Lung (tissue), 12 donors: Measurements from ENCODE around the gene CDCA4. TPM values are rescaled to one million over a fixed set of nuclear protein-coding genes. Genes with fewer than 3 reads are reported as not detected.

Experiments used
- ATAC-seq: fragments of 200-7000 bp; cut with Tn5 transposase; one replicate; pipeline ENCODE4 v1.9.1; 2020; ENCODE audit warnings: moderate number of reproducible peaks; ENCODE audit not compliant: insufficient read depth, low FRiP score
- DNase-seq, 3 donors: peaks; one replicate each; pipeline ENCODE4 v3.0.0-alpha.2; 2013 to 2017
- H3K27ac ChIP-seq, 2 donors: one replicate each; pipeline ENCODE4 v1.5.1; 2013; ENCODE audit warnings: mild to moderate bottlenecking in 2 of 2, moderate library complexity in 2 of 2, control low read depth in 1 of 2, inconsistent platforms in 1 of 2, low read depth in 1 of 2, low read length in 1 of 2
- H3K27me3 ChIP-seq, 3 donors: one replicate each; pipeline ENCODE4 v1.5.1; 2013; ENCODE audit warnings: low read length in 2 of 3; ENCODE audit not compliant: control insufficient read depth in 3 of 3, insufficient read depth in 3 of 3
- H3K36me3 ChIP-seq, 4 donors: one replicate each; pipeline ENCODE4 v1.5.1; 2013; ENCODE audit warnings: low read length in 4 of 4, mild to moderate bottlenecking in 1 of 4, moderate library complexity in 1 of 4; ENCODE audit not compliant: control insufficient read depth in 4 of 4, insufficient read depth in 4 of 4
- H3K4me1 ChIP-seq, 5 donors: one replicate each; pipeline ENCODE4 v1.5.1; 2013; ENCODE audit warnings: low read length in 5 of 5, mild to moderate bottlenecking in 2 of 5, moderate library complexity in 1 of 5; ENCODE audit not compliant: control insufficient read depth in 5 of 5, insufficient read depth in 5 of 5
- H3K4me3 ChIP-seq: one replicate; pipeline ENCODE4 v1.5.1; 2013; ENCODE audit warnings: mild to moderate bottlenecking, control low read depth, moderate library complexity
- H3K9ac ChIP-seq, 2 donors: one replicate each; pipeline ENCODE4 v1.5.1; 2013; ENCODE audit warnings: low read length in 2 of 2, control low read depth in 1 of 2; ENCODE audit not compliant: insufficient read depth in 1 of 2
- H3K9me3 ChIP-seq, 4 donors: one replicate each; pipeline ENCODE4 v1.5.1; 2013; ENCODE audit warnings: low read length in 3 of 4, mild to moderate bottlenecking in 1 of 4, moderate library complexity in 1 of 4; ENCODE audit not compliant: control insufficient read depth in 4 of 4, insufficient read depth in 3 of 4
- CTCF ChIP-seq: IDR thresholded peaks from 2 replicates; pipeline ENCODE4 v1.5.1; 2012; ENCODE audit warnings: mild to moderate bottlenecking; ENCODE audit errors: control extremely low read depth, extremely low read depth
- WGBS, 2 donors: extraction: QIAGEN DNeasy Blood & Tissue Kit; methylation state at CpG; one replicate each; pipeline ENCODE4 v1.1.7; 2013; 5-methylcytosine and 5-hydroxymethylcytosine counted together
- polyA plus RNA-seq, 2 donors: library from polyadenylated mRNA; stranded (reverse); fragments of 200-250 nt; gene quantifications; one replicate each; pipeline ENCODE4 v1.2.1, GENCODE V29; 2013
- total RNA-seq, 2 donors: library from RNA; depleted of rRNA in 1 of 2; stranded (reverse); fragments of >200 nt in 1 of 2; gene quantifications; one replicate each; pipeline ENCODE4 v1.2.1, GENCODE V29; 2014 to 2021
- donor health status: control.
- donor health status: control.
- donor health status: Bipolar disorder and iron deficiency.
- donor health status: healthy.
- donor health status: DM: yes; HTN: yes; CAD: no.

CDCA4 gene
- total and polyA plus RNA-seq, 4 donors = 7.5 to 9.8 (median 8.2) TPM

DNA sequence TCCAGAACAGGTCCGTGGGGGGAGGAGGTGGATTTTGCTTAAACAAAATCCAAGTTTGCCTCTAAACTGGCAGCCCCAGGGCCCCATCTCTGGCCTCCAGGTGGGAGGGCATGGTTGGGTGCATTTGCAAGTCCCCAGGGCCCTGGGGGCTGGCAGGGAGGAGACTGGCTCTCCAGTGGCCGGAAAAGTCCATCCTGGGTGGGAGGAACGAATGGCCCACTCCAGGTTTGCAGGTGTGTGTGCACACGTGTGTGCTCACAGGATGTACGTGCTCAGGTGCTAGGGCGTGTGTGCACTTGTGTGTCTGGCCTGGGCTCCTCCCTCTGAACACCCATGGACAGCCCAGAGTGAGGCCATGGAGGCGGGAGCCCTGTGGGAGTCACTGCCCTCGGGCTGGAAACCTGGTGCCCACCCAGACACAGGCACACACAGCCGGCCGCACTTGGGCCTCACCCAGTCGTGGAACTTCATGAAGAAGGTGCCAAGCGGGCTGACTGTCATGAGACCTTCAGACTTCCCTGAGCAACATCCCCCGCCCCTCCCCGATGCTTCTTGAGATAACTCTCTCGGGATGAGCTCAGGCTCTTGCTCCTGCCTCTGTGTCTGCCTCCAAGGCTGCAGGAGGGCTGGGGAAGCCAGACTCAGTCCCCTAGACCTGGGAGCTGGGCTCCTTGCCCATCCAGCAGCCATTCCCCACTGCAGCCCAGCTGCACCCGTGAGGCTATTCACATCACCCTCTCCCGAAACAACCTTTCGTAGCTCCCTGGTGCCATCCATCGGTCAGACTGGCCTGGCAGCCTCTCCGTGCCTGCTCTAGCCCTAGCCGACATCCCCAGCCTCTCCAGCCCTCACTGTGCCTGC is 52.1 kb downstream of the CDCA4 start:
- DNase-seq = no peak

GRCh38 chr14:104968153-104968527 is 52.7 kb downstream of the CDCA4 start:
- ATAC-seq = no peak

More for the DNA sequence above, 52.1 kb downstream of the CDCA4 start:
- no peak for ATAC-seq
- H3K9ac ChIP-seq = no peak overlapping the region
- H3K36me3 ChIP-seq = no peaks in the 10 kb centered on the region
- peak overlapping the region in 1 of 2 donors; percentile 80 for H3K27ac ChIP-seq
- WGBS, 2 donors = 62 to 72% methylated on average over 21 of the region's 21 CpGs
- H3K27me3 ChIP-seq = no peaks in the 10 kb centered on the region
- H3K4me1 ChIP-seq = peaks cover 2 to 38% (median 16%) of the 10 kb centered on the region in 5 donors
- peaks cover 0 to 3% (median 0%) of the 10 kb centered on the region in 4 donors for H3K9me3 ChIP-seq
- no peak overlapping the region for H3K4me3 ChIP-seq
- TF ChIP-seq CTCF = no peak

GRCh38 chr14:104967386-104968152 is 53.3 kb downstream of the CDCA4 start:
- 4% methylated on average over 26 to 36 of the region's 36 CpGs for WGBS, 2 donors
- peaks cover 0 to 28% (median 16%) of the 10 kb centered on the region in 5 donors for H3K4me1 ChIP-seq
- peaks cover 0 to 3% (median 0%) of the 10 kb centered on the region in 4 donors for H3K9me3 ChIP-seq
- ATAC-seq (peak; percentile 25), DNase-seq (peak; percentile 63 to 75 (median 68))
- TF ChIP-seq CTCF = no peak
- no peaks in the 10 kb centered on the region for H3K27me3 ChIP-seq
- no peak overlapping the region for H3K9ac ChIP-seq
- peak overlapping the region in 1 of 2 donors; percentile 80 for H3K27ac ChIP-seq
- H3K4me3 ChIP-seq = no peak overlapping the region
- H3K36me3 ChIP-seq = no peaks in the 10 kb centered on the region

More at GRCh38 chr14:104968153-104968527, 52.7 kb downstream of the CDCA4 start:
- Histone ChIP-seq H3K27me3 (no peaks in the 10 kb centered on the region), H3K36me3 (no peaks in the 10 kb centered on the region), H3K4me1 (peaks cover 0 to 33% (median 16%) of the 10 kb centered on the region in 5 donors), H3K27ac (peak overlapping the region in 1 of 2 donors; percentile 80), H3K4me3 (no peak overlapping the region), H3K9me3 (peaks cover 0 to 3% (median 0%) of the 10 kb centered on the region in 4 donors), H3K9ac (no peak overlapping the region)
- TF ChIP-seq CTCF = no peak
- peak; percentile 80 to 86 (median 85) for DNase-seq
- WGBS, 2 donors = 13% methylated on average over 12 of the region's 12 CpGs
